HG03039 (cell line): ENCODE data around the gene DYNC1H1.
"Not testable (repeated sequence)": the region's sequence is repeated elsewhere in the genome, so short reads cannot be mapped to it uniquely, and the experiment has no call there.

Source experiments
- ATAC-seq: cut with Tn5 transposase; IDR thresholded peaks from one replicate; pipeline ENCODE4 v1.9.1; 2021; ENCODE audit warnings: mild to moderate bottlenecking, moderate library complexity; ENCODE audit not compliant: unreplicated experiment

The DYNC1H1 gene

GRCh38 chr14:102058961-102059360, 94.6 kb downstream of the DYNC1H1 start:
- no peak for ATAC-seq

GRCh38 chr14:102063109-102063807, 98.9 kb downstream of the DYNC1H1 start:
- no peak for ATAC-seq

DNA sequence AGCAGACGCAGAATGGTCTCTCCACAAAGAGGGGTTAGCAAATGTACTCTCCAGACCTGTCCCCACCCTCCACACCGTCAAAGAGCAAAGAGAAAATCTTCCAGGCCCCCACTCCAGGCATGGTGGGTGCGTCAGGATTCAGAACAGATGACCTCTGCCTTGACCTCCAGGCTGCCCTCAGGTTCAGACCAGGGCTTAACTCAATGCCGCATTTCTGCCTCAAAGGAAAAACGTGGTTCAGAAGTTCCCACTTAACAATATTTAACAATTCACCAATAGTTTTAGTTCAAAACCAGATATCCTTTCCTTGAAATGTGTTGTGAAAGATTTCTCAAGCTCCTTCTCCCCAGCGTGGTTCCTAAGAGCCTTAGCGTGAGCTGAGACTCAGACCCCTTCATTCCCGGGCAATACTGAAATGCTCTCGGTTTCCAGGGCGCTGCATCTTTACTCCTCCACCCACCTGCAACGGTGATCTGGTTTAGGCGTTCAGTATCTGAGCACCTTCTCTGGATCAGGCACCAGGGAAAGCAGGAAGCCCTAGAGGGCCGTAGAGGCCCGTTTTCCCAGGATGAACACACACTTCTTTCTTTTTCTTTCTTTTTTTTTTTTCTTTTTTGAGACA, 99.5 kb downstream of the DYNC1H1 start:
- no peak for ATAC-seq

DNA sequence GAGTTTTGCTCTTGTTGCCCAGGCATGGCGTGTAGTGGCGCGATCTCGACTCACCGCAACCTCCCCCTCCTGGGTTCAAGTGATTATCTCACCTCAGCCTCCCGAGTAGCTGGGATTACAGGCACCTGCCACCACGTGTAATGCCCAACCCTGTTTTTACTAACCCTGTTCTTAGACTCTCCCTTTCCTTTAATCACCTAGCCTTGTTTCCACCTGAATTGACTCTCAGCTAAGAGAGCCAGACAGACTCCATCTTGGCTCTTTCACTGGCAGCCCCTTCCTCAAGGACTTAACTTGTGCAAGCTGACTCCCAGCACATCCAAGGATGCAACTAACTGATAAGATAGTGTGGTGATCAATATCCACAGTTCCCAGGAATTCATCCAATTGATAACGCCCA, 100.2 kb downstream of the DYNC1H1 start:
- not testable (repeated sequence) for ATAC-seq

- ATAC-seq: no peak
Observed at GRCh38 chr14:102066041-102066451, 101.7 kb downstream of the DYNC1H1 start.

DNA sequence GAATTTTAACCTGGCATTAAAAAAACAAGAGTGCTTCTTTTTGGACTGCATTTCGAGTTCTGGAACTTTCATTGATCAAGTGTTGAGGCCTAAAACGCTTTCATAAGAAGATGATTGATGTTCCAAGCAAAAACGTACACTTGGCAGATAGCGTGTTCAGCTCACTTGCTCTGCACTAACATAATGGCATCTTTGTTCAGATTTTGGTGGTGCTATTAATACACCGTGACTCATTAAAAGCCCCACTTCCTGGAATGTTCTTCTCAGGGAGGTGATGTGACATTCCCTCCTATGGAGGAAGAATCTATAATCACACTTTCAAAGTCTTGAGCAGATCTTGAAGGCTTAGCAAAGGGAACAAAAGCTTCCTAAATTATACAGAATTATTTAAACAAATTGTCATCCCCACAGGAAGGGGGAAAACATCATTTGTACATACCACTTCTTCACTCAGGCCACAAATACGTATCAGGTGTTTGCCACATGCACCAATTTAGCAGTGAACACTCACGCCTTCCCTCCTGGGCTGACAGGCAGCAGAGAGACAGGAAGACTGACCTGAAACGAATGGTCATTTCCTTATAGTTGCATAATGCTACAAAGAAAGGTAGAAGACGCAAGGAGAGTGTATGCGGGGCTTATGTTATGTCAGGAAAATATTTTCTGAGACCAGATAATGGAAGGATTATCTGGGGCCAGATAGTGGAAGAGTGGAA, 107.1 kb downstream of the DYNC1H1 start:
- no peak for ATAC-seq

- ATAC-seq: no peak
Observed at GRCh38 chr14:102074415-102074964, 110.1 kb downstream of the DYNC1H1 start.

GRCh38 chr14:102075155-102075554, 110.8 kb downstream of the DYNC1H1 start:
- no peak for ATAC-seq

- ATAC-seq: no peak
Observed at GRCh38 chr14:102077382-102077709, 113.0 kb downstream of the DYNC1H1 start.

- ATAC-seq: not testable (repeated sequence)
Observed at GRCh38 chr14:102078361-102078791, 114.0 kb downstream of the DYNC1H1 start.

GRCh38 chr14:102078831-102079699, 114.7 kb downstream of the DYNC1H1 start:
- no peak for ATAC-seq

- no peak for ATAC-seq
Observed at GRCh38 chr14:102079700-102079979, 115.3 kb downstream of the DYNC1H1 start.

- no peak for ATAC-seq
Observed at GRCh38 chr14:102080183-102081080, 116.1 kb downstream of the DYNC1H1 start.

- no peak for ATAC-seq
Observed at GRCh38 chr14:102081231-102082080, 117.1 kb downstream of the DYNC1H1 start.

GRCh38 chr14:102084522-102084921, 120.1 kb downstream of the DYNC1H1 start:
- ATAC-seq: not testable (repeated sequence)

DNA sequence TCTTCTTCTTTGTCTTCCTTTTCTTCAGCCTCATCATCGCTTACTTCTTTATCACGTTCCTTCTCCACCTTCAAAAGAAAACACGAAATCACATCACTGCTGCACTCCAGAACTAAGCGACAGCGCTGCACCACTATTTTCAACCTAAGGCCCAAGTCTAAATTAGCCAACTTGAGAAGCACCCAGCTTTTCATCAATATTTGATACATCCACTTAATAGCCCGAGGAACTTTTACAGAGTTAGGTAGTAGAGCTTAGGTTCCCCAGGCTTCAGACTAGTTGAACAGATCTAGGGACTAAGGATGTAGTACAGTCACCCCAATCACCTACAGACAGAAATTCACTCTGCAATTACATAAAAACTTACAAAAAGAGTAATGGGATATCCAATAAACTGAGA, 120.6 kb downstream of the DYNC1H1 start:
- ATAC-seq: no peak

- ATAC-seq: no peak
Observed at GRCh38 chr14:102085488-102085887, 121.1 kb downstream of the DYNC1H1 start.

- peak; percentile 16 for ATAC-seq
Observed at GRCh38 chr14:102085948-102086708, 121.8 kb downstream of the DYNC1H1 start.

DNA sequence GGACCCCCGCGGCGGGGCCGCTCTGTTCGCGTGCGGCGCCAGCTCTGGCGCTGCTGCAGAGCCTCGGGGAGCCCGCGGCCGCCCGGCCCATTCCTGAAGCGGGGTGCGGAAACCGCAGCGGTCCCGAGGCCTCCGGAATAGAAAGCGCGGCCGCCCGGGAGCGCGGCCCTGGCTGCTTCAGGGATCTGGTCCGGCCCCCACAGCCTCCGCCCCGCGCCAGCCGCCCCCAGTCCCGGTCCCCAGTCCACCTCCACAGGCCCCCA, 122.3 kb downstream of the DYNC1H1 start:
- no peak for ATAC-seq
